ENCODE measurements around the gene DOCK6. TPM values are rescaled to one million over a fixed set of nuclear protein-coding genes. Genes with fewer than 3 reads are reported as not detected.
"Not testable (repeated sequence)": the region's sequence is repeated elsewhere in the genome, so short reads cannot be mapped to it uniquely, and the experiment has no call there.

Gene DOCK6
- total and polyA plus RNA-seq, 2 of the 13 experiments (the other 11 are each of a cell fraction or from before 2014, with no cell fraction given) = 5.4 to 38.1 TPM

DNA sequence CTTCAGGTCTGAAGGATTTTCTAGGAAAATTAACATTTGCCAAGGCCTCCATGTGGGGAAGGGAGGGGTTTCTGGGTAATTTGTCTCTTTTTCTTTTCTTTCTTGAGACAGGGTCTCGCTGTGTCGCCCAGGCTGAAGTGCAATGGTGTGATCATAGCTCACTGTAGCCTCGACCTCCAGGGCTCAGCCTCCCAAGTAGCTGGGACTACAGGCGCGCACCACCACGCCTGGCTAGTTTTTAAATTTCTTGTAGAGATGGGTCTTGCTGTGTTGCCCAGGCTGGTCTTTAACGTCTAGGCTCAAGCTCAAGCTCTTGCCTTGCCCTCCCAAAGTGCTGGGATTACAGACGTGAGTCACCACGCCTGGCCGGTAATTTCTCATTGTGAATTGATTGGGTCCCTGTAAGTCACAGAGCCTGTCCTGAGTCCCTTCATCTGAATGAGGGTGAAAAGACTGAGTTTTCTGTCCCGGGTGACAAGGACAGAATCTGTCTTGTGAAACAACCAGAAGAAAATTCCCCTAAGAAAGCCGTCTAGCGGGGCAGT is 96.8 kb downstream of the DOCK6 start (continued):
- TF ChIP-seq CREM (IDR thresholded peaks at IDR 0.05) (no peak), CREM (CRISPR knock-in tag; IDR thresholded peaks at IDR 0.05) (no peak)

DNA sequence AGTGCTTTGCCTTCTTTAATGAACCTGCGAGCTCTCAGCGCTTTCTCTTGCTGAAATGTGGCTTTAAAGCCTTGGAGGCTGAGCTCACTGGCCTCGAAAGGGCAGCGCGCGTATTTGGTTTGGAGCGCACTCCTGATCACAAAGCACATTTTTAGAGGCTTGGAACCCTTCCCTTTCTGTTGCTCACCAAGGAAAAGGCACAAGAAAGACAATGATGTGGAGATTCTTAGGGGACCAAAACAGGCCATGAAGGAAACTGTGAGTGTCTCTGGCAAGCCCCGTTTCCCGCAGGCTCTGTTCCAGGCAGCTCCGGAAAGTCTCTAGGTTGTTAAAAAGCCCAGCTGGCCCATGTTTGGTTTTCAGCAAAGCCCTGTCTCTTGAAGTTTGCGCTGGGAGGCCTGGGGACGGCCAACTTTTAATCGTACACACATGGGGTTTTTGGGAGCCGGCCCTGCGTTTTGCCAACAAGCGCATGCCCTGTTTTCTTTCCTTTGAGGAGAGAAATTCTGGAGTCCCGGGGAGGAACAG is 97.4 kb downstream of the DOCK6 start:
- no peaks in the 10 kb centered on the region for H4K20me1 ChIP-seq (ENCODE audit: insufficient read depth, low read length)
- no peak overlapping the region for H2AFZ ChIP-seq (ENCODE audit: low read length)
- no peak overlapping the region for H3K9ac ChIP-seq (ENCODE audit: insufficient read depth, low read depth, low read length)
- H3K36me3 ChIP-seq (replicated peaks in 1 of 2; ENCODE audit: control insufficient read depth in 1 of 2, insufficient read depth in 2 of 2, low read length in 2 of 2) = 0 out of 5 replicates have a peak, but pooled peaks cover 2 to 7% of the 10 kb centered on the region in 2 experiments
- DNase-seq (ENCODE audit: low spot score) (no peak), ATAC-seq (no peak), FAIRE-seq (no peak)
- no peak overlapping the region for H3K4me2 ChIP-seq (ENCODE audit: low read depth, low read length)
- POLR2A ChIA-PET = no interaction called here
- no peaks in the 10 kb centered on the region for H3K79me2 ChIP-seq (ENCODE audit: insufficient read depth, low read length)
- 94% methylated on average over 17 of the region's 17 CpGs for WGBS (ENCODE audit: low lambda C conversion rate)
- H3K9me3 ChIP-seq (ENCODE audit: low read length) = no peaks in the 10 kb centered on the region
- no peak overlapping the region for H3K4me3 ChIP-seq (replicated peaks in 1 of 3; ENCODE audit: insufficient read depth in 1 of 3, low read depth in 2 of 3, low read length in 3 of 3)
- intact Hi-C loops (cut with micrococcal nuclease; ENCODE audit: unreplicated experiment) (no loop called here), in situ Hi-C loops (cut with HindIII; ENCODE audit: extremely low pct_ligation_motif_present, low pct_unique_long_range_greater_than_20kb) (no loop called here)
- no TSS peak for BruUV-seq (replicated peaks)
- H3K4me1 ChIP-seq (ENCODE audit: insufficient read depth, low read length) = peaks cover 4% of the 10 kb centered on the region
- H3K27me3 ChIP-seq (ENCODE audit: control insufficient read depth in 1 of 2, insufficient read depth in 2 of 2, low read length in 2 of 2) = no peaks in the 10 kb centered on the region
- CTCF ChIA-PET (ENCODE audit: low intra/inter-chr PET ratio, low total read pairs) = no interaction called here
- no peak for TF ChIP-seq RORA (CRISPR knock-in tag; IDR thresholded peaks at IDR 0.05)
- no peak overlapping the region for H3K27ac ChIP-seq (ENCODE audit: extremely low read length, insufficient read depth, low read length)

DNA sequence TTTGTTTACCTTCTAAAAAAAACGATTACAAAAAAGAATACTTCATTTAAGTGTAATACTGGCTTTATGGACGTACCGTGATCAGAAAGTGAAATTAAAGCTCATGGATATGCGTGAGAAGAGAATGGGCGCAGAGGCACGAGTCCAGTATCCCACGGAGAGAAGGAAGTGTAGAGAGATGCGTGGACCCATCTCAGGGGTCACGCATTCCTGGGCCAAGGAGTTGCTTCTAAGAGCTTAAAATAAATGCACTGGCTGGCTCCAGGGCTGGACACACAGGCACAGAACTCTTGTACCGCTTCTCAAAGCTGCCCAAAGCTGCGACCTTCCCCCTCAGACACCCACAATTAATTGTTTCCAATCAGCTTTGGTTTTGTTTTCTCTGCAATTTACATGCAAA is 98.0 kb downstream of the DOCK6 start:
- Histone ChIP-seq H3K36me3 (replicated peaks in 1 of 2; ENCODE audit: control insufficient read depth in 1 of 2, insufficient read depth in 2 of 2, low read length in 2 of 2) (0 out of 5 replicates have a peak, but pooled peaks cover 2 to 7% of the 10 kb centered on the region in 2 experiments), H3K4me2 (ENCODE audit: low read depth, low read length) (no peak overlapping the region), H3K9ac (ENCODE audit: insufficient read depth, low read depth, low read length) (no peak overlapping the region), H3K27ac (ENCODE audit: extremely low read length, insufficient read depth, low read length) (no peak overlapping the region), H4K20me1 (ENCODE audit: insufficient read depth, low read length) (no peaks in the 10 kb centered on the region), H3K79me2 (ENCODE audit: insufficient read depth, low read length) (no peaks in the 10 kb centered on the region), H3K27me3 (ENCODE audit: control insufficient read depth in 1 of 2, insufficient read depth in 2 of 2, low read length in 2 of 2) (no peaks in the 10 kb centered on the region), H3K9me3 (ENCODE audit: low read length) (no peaks in the 10 kb centered on the region), H3K4me3 (replicated peaks in 1 of 3; ENCODE audit: insufficient read depth in 1 of 3, low read depth in 2 of 3, low read length in 3 of 3) (no peak overlapping the region), H3K4me1 (ENCODE audit: insufficient read depth, low read length) (peaks cover 10% of the 10 kb centered on the region), H2AFZ (ENCODE audit: low read length) (no peak overlapping the region)
- POLR2A ChIA-PET = no interaction called here
- DNase-seq (ENCODE audit: low spot score) (no peak), ATAC-seq (no peak), FAIRE-seq (no peak)
- BruUV-seq (replicated peaks) = no TSS peak
- CTCF ChIA-PET (ENCODE audit: low intra/inter-chr PET ratio, low total read pairs) = no interaction called here
- TF ChIP-seq ZNF354B (CRISPR knock-in tag; IDR thresholded peaks at IDR 0.05) = no peak
- no peak for TF ChIP-seq ZNF136 (CRISPR knock-in tag; IDR thresholded peaks at IDR 0.05; ENCODE audit: low read depth)
- in situ Hi-C loops (cut with HindIII; ENCODE audit: extremely low pct_ligation_motif_present, low pct_unique_long_range_greater_than_20kb) = no loop called here
- intact Hi-C loops (cut with micrococcal nuclease; ENCODE audit: unreplicated experiment) = no loop called here
- 84% methylated on average over 11 of the region's 11 CpGs for whole genome bisulfite sequencing (ENCODE audit: low lambda C conversion rate)

DNA sequence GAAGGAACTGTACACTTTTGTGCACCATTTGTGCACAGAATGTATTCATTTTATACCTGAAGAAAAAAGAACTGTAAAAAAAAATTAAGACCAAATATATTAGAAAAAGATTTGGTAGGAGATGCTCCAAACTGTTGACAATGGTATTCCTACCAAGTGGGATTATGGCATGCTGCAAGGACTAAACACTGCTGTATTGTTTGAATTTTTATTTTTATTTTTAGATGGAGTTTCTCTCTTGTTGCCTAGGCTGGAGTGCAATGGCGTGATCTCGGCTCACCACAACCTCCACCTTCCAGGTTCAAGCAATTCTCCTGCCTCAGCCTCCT is 101.9 kb downstream of the DOCK6 start:
- H3K27ac ChIP-seq (ENCODE audit: extremely low read length, insufficient read depth, low read length); DNase-seq (ENCODE audit: low spot score); ATAC-seq; H3K36me3 ChIP-seq (replicated peaks in 1 of 2; ENCODE audit: control insufficient read depth in 1 of 2, insufficient read depth in 2 of 2, low read length in 2 of 2); intact Hi-C loops (cut with micrococcal nuclease; ENCODE audit: unreplicated experiment); in situ Hi-C loops (cut with HindIII; ENCODE audit: extremely low pct_ligation_motif_present, low pct_unique_long_range_greater_than_20kb); FAIRE-seq; H3K79me2 ChIP-seq (ENCODE audit: insufficient read depth, low read length); BruUV-seq (replicated peaks); CTCF ChIA-PET (ENCODE audit: low intra/inter-chr PET ratio, low total read pairs); H3K27me3 ChIP-seq (ENCODE audit: control insufficient read depth in 1 of 2, insufficient read depth in 2 of 2, low read length in 2 of 2); H3K9me3 ChIP-seq (ENCODE audit: low read length); H2AFZ ChIP-seq (ENCODE audit: low read length); H3K9ac ChIP-seq (ENCODE audit: insufficient read depth, low read depth, low read length); H4K20me1 ChIP-seq (ENCODE audit: insufficient read depth, low read length); H3K4me3 ChIP-seq (replicated peaks in 1 of 3; ENCODE audit: insufficient read depth in 1 of 3, low read depth in 2 of 3, low read length in 3 of 3): not testable (repeated sequence)
- Histone ChIP-seq H3K4me2 (ENCODE audit: low read depth, low read length) (peak overlapping the region; percentile 70), H3K4me1 (ENCODE audit: insufficient read depth, low read length) (peaks cover 39% of the 10 kb centered on the region)
- 100% methylated on average over 2 of the region's 2 CpGs for WGBS (ENCODE audit: low lambda C conversion rate)
- POLR2A ChIA-PET = interaction anchor here (1.0 kb wide), 1 partner anchor 17 kb away, joined by 3 read pairs; no protein-coding TSS in a partner anchor

Data from HepG2 (cell line).